ENCODE data around the gene ABCD1.

DNA sequence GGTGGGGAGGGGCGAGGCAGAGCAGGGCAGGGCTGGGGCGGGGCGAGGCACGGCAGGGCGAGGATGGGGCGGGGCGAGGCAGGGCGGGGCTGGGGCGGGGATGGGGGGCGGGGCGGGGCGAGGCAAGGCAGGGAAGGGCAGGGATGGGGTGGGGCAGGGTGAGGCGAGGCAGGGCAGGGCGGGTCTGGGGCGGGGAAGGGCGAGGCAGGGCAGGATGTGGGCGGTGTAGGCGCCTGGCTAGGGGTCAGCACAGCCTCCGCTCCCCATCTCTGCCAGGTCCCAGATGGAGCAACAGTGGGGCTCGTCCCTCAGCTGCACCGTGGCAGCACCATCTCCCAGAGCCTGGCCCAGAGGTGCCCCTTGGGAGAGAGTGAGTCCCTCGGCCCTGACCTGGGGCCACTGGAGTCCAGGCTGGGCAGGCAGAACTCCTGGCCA, 52.0 kb downstream of the ABCD1 start:
- TF ChIP-seq POLR2A (IDR thresholded peaks at IDR 0.05) (no peak), POLR2AphosphoS5 (IDR thresholded peaks at IDR 0.05) (no peak)
- TF ChIP-seq, protein P1, sequence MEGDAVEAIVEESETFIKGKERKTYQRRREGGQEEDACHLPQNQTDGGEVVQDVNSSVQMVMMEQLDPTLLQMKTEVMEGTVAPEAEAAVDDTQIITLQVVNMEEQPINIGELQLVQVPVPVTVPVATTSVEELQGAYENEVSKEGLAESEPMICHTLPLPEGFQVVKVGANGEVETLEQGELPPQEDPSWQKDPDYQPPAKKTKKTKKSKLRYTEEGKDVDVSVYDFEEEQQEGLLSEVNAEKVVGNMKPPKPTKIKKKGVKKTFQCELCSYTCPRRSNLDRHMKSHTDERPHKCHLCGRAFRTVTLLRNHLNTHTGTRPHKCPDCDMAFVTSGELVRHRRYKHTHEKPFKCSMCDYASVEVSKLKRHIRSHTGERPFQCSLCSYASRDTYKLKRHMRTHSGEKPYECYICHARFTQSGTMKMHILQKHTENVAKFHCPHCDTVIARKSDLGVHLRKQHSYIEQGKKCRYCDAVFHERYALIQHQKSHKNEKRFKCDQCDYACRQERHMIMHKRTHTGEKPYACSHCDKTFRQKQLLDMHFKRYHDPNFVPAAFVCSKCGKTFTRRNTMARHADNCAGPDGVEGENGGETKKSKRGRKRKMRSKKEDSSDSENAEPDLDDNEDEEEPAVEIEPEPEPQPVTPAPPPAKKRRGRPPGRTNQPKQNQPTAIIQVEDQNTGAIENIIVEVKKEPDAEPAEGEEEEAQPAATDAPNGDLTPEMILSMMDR (IDR thresholded peaks at IDR 0.05), result no peak

Measured in gastroesophageal sphincter (tissue), 3 donors.